GM12878 (cell line): ENCODE data around the gene LIMCH1. TPM values are rescaled to one million over a fixed set of nuclear protein-coding genes. Genes with fewer than 3 reads are reported as not detected.
A peak's percentile ranks its signal among the peaks of the same experiment; 100 is the strongest.

Experiments used
- ATAC-seq: fragments of 200-7000 bp; cut with Tn5 transposase; 3 replicates; pipeline ENCODE4 v1.9.1; 2020; ENCODE audit warnings: mild to moderate bottlenecking, moderate library complexity
- BruUV-seq: library from RNA; stranded (reverse); fragments of 400-500 nt; replicated peaks from 2 replicates; lab custom pipeline; 2021; lab: Mats Ljungman, UMichigan
- CTCF ChIA-PET: fragments of 300-600 bp; sonication (Branson Sonifier 250); formaldehyde crosslinking; extraction: SDS; loops from one replicate; lab custom pipeline; 2021; ENCODE audit warnings: inconsistent platforms; lab: Yijun Ruan, JAX
- POLR2A ChIA-PET: fragments of 350-600 bp; formaldehyde crosslinking; extraction: SDS; loops from one replicate; lab custom pipeline; 2021; ENCODE audit warnings: inconsistent platforms; lab: Charles Lee
- RAD21 ChIA-PET: fragments of 300-600 bp; sonication (Branson Sonifier 250); formaldehyde crosslinking; loops from one replicate; lab custom pipeline; 2023; ENCODE audit warnings: antibody characterized with exemption; ENCODE audit not compliant: unreplicated experiment; lab: Charles Lee
- SMC1A ChIA-PET: fragments of 300-600 bp; sonication (Branson Sonifier 250); formaldehyde crosslinking; loops from one replicate; lab custom pipeline; 2023; ENCODE audit not compliant: unreplicated experiment, uncharacterized antibody; lab: Charles Lee
- DNase-seq: peaks from one replicate; pipeline ENCODE4 v3.0.0-alpha.2; 2011; ENCODE audit warnings: low read depth, low spot score
- FAIRE-seq: peaks from 3 replicates; lab custom pipeline; 2011; peaks lifted over from hg19 to GRCh38; lab: Jason Lieb, UNC
- H2AFZ ChIP-seq: 2 replicates; pipeline ENCODE4 v1.6.0; 2011; ENCODE audit warnings: low read depth, low read length, control low read depth; ENCODE audit not compliant: control insufficient read depth
- H3K27ac ChIP-seq: 2 replicates; pipeline ENCODE4 v1.5.1; 2011; ENCODE audit warnings: control low read depth; ENCODE audit not compliant: control insufficient read depth, insufficient read depth
- H3K27me3 ChIP-seq, 2 experiments: replicated peaks in 1 of 2; 2 replicates each; pipeline versions ENCODE4 v1.6.0 to v1.6.1; 2011; ENCODE audit warnings: low read length in 1 of 2; ENCODE audit not compliant: control insufficient read depth in 2 of 2, insufficient read depth in 2 of 2
- H3K36me3 ChIP-seq, 2 experiments: 2 replicates each; pipeline ENCODE4 v1.5.1; 2011; ENCODE audit warnings: low read length in 1 of 2; ENCODE audit not compliant: control insufficient read depth in 2 of 2, insufficient read depth in 2 of 2
- H3K4me1 ChIP-seq: 2 replicates; pipeline ENCODE4 v1.6.1; 2011; ENCODE audit warnings: mild to moderate bottlenecking, low read length, moderate library complexity, mixed read lengths; ENCODE audit not compliant: control insufficient read depth, insufficient read depth
- H3K4me2 ChIP-seq: 2 replicates; pipeline ENCODE4 v1.6.0; 2011; ENCODE audit warnings: control low read depth; ENCODE audit not compliant: control insufficient read depth, insufficient read depth
- H3K4me3 ChIP-seq: fragments of 200-600 bp; sonication (generic); 2 replicates; pipeline ENCODE4 v1.5.1; 2016
- H3K79me2 ChIP-seq: 2 replicates; pipeline ENCODE4 v1.6.0; 2011; ENCODE audit warnings: low read length; ENCODE audit not compliant: control insufficient read depth, insufficient read depth
- H3K9ac ChIP-seq: 2 replicates; pipeline ENCODE4 v1.8.0; 2011; ENCODE audit warnings: low read length, control low read depth, mixed read lengths; ENCODE audit not compliant: control insufficient read depth, insufficient read depth
- H3K9me3 ChIP-seq: replicated peaks from 3 replicates; pipeline ENCODE4 v1.5.1; 2011; ENCODE audit warnings: mild to moderate bottlenecking, low read length; ENCODE audit not compliant: control insufficient read depth, insufficient read depth
- H4K20me1 ChIP-seq: 2 replicates; pipeline ENCODE4 v1.6.0; 2011; ENCODE audit not compliant: control insufficient read depth, insufficient read depth
- CBFB ChIP-seq: IDR thresholded peaks from 2 replicates; pipeline ENCODE4 v1.6.1; 2016; ENCODE audit warnings: antibody characterized with exemption, low read depth
- CTCF ChIP-seq, 3 experiments: IDR thresholded peaks in 2 of 3; conservative IDR thresholded peaks in 1 of 3; 2 replicates each; pipeline ENCODE4 v1.5.1; 2011; ENCODE audit warnings: low read depth in 3 of 3, low read length in 3 of 3, mild to moderate bottlenecking in 3 of 3, control low read depth in 2 of 3, moderate library complexity in 2 of 3, inconsistent platforms in 1 of 3, mixed read lengths in 1 of 3; ENCODE audit not compliant: control insufficient read depth in 2 of 3, insufficient read depth in 1 of 3; ENCODE audit errors: extremely low read depth in 1 of 3
- FOS ChIP-seq: IDR thresholded peaks from 3 replicates; pipeline ENCODE4 v1.6.1; 2011; ENCODE audit warnings: borderline replicate concordance; ENCODE audit not compliant: insufficient read length; ENCODE audit errors: extremely low read depth
- RAD21 ChIP-seq: IDR thresholded peaks from 2 replicates; pipeline ENCODE4 v1.6.1; 2011; ENCODE audit warnings: mild to moderate bottlenecking, low read depth, low read length, moderate library complexity; ENCODE audit not compliant: insufficient read depth
- RB1 ChIP-seq: fragments of 450-650 bp; formaldehyde crosslinking; IDR thresholded peaks from 2 replicates; pipeline ENCODE4 v1.6.1; 2017; ENCODE audit warnings: mild to moderate bottlenecking, borderline replicate concordance
- SMC3 ChIP-seq: IDR thresholded peaks from 2 replicates; pipeline ENCODE4 v1.6.1; 2011; ENCODE audit warnings: low read length, improper control_type of control experiment, borderline replicate concordance
- SREBF2 ChIP-seq: IDR thresholded peaks from 2 replicates; pipeline ENCODE4 v1.6.1; 2012; ENCODE audit warnings: mild to moderate bottlenecking, low read length
- YY1 ChIP-seq: IDR thresholded peaks from 2 replicates; pipeline ENCODE4 v1.6.1; 2011; ENCODE audit warnings: low read depth, mild to moderate bottlenecking, low read length
- WGBS: methylation state at CpG from one replicate; pipeline ENCODE4 v1.1.6; 2016; ENCODE audit warnings: low lambda C conversion rate; ENCODE audit not compliant: insufficient replicate concordance, insufficient coverage; ENCODE audit errors: missing lambda C conversion rate; 5-methylcytosine and 5-hydroxymethylcytosine counted together
- in situ Hi-C: fragments of 300-500 bp; cut with MboI; formaldehyde crosslinking; loops from 9 replicates; pipeline ENCODE4 v1.14.3; 2018; ENCODE audit warnings: mixed read lengths
- intact Hi-C: fragments of 100-400 bp; cut with micrococcal nuclease; formaldehyde crosslinking; loops from one replicate; pipeline ENCODE4 v1.14.2; 2022; ENCODE audit not compliant: unreplicated experiment
- polyA plus RNA-seq, 11 experiments: library from polyadenylated mRNA; depleted of rRNA in 4 of 11; unstranded in 6 of 11; stranded (reverse) in 5 of 11; fragments of >200 nt; fragmentation: Nextera tagmentation in 4 of 11; fragmentation: Illumina TruSeq in 1 of 11; extraction: Ambion mirVana in 4 of 11; extraction: Trizol in 1 of 11; gene quantifications; 1 replicate in 1 of 11; 2 replicates in 10 of 11; pipeline versions ENCODE4 v1.2.1 to v1.2.3, GENCODE V29; 2011 to 2016; ENCODE audit warnings: inconsistent platforms in 2 of 11, missing spikeins in 2 of 11, low read depth in 1 of 11
- total RNA-seq, 4 experiments: library from RNA; depleted of rRNA in 3 of 4; stranded (reverse); fragments of >200 nt in 3 of 4; fragmentation: Illumina TruSeq in 1 of 4; extraction: Trizol in 1 of 4; gene quantifications; 2 replicates each; pipeline versions ENCODE4 v1.2.1 to v1.2.3, GENCODE V29; 2013 to 2021

Gene LIMCH1
- total and polyA plus RNA-seq, 10 of the 15 experiments (the other 5 are each of a cell fraction or from before 2014, with no cell fraction given) = 0.07 to 0.15 TPM; not detected in 8

- H3K79me2 ChIP-seq = no peaks in the 10 kb centered on the region
- no peaks in the 10 kb centered on the region for H4K20me1 ChIP-seq
- ChIA-PET CTCF (interaction anchor here (1.0 to 4.6 kb wide), 9 partner anchors 9 to 412 kb away, joined by 3 to 85 read pairs (median 7); no protein-coding TSS in a partner anchor), RAD21 (interaction anchor here (0.6 to 1.2 kb wide), 2 partner anchors 195 to 452 kb away, joined by 4 read pairs; no protein-coding TSS in a partner anchor), POLR2A (no interaction called here), SMC1A (interaction anchor here (1.0 to 3.0 kb wide), 3 partner anchors 167 to 198 kb away, joined by 4 to 22 read pairs (median 5); no protein-coding TSS in a partner anchor)
- DNase-seq (no peak), ATAC-seq (peak; percentile 88), FAIRE-seq (peak; percentile 23)
- no peak overlapping the region for H3K4me3 ChIP-seq
- intact Hi-C loops = loop anchor here (1.0 to 5.0 kb wide), 4 partner anchors 60 to 589 kb away; no protein-coding TSS in a partner anchor
- peak; percentile 78 for TF ChIP-seq SMC3
- TF ChIP-seq CBFB = no peak
- TF ChIP-seq YY1 = peak; percentile 81
- peak; percentile 88 to 94 (median 89) for TF ChIP-seq CTCF (IDR thresholded peaks at IDR 0.05 in 2 of 3, conservative IDR thresholded peaks at IDR 0.05 in 1 of 3; ENCODE audit: control insufficient read depth in 2 of 3, extremely low read depth in 1 of 3, insufficient read depth in 1 of 3, low read depth in 3 of 3, low read length in 3 of 3)
- no peak for TF ChIP-seq SREBF2
- TF ChIP-seq RB1 = no peak
- TF ChIP-seq FOS = no peak
- TF ChIP-seq RAD21 = peak; percentile 94
- H3K4me2 ChIP-seq = no peak overlapping the region
- no peak overlapping the region for H3K9ac ChIP-seq
- no TSS peak for BruUV-seq
- in situ Hi-C loops = loop anchor here (5.0 kb wide), 1 partner anchor 194 kb away; no protein-coding TSS in a partner anchor
- H3K27me3 ChIP-seq = no peaks in the 10 kb centered on the region
- H3K9me3 ChIP-seq = no peaks in the 10 kb centered on the region
- H3K27ac ChIP-seq = no peak overlapping the region
- 29% methylated on average over 12 of the region's 12 CpGs for whole genome bisulfite sequencing
- H2AFZ ChIP-seq = 0 out of 2 replicates have a peak overlapping the region, but pooled peaks have one; percentile 21
- no peaks in the 10 kb centered on the region for H3K36me3 ChIP-seq
- no peaks in the 10 kb centered on the region for H3K4me1 ChIP-seq
Measured at GRCh38 chr4:41692717-41693345, 154.9 kb downstream of the LIMCH1 start.
